Epithelial cell of proximal tubule (primary cell): Measurements from ENCODE around the gene CHCHD2. TPM values are rescaled to one million over a fixed set of nuclear protein-coding genes. Genes with fewer than 3 reads are reported as not detected.
"Not testable (repeated sequence)": the region's sequence is repeated elsewhere in the genome, so short reads cannot be mapped to it uniquely, and the experiment has no call there.

Source experiments
- DNase-seq: peaks from one replicate; pipeline ENCODE4 v3.0.0-alpha.2; 2011; ENCODE audit warnings: low read depth
- H3K4me3 ChIP-seq: 2 replicates; pipeline ENCODE4 v1.5.1; 2011; ENCODE audit warnings: low read depth, mild to moderate bottlenecking, low read length
- total RNA-seq: library from RNA; depleted of rRNA; stranded (reverse); fragments of >200 nt; gene quantifications from 2 replicates; pipeline ENCODE4 v1.2.3, GENCODE V29; 2015
- TF ChIP-seq, protein P1 (sequence below): conservative IDR thresholded peaks from 2 replicates; pipeline ENCODE4 v1.5.1; 2012; ENCODE audit warnings: low read depth, mild to moderate bottlenecking, low read length

The CHCHD2 gene, protein sequence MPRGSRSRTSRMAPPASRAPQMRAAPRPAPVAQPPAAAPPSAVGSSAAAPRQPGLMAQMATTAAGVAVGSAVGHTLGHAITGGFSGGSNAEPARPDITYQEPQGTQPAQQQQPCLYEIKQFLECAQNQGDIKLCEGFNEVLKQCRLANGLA
- 664 and 882 TPM in 2 replicates for total RNA-seq

GRCh38 chr7:56106108-56107073 is at the start of gene CHCHD2:
CHCHD2 (minus strand) TSS chr7:56106476; CDS start chr7:56106413, 63 bp downstream.
- peak within 1 kb of the TSS; percentile 73 for H3K4me3 ChIP-seq
- TF ChIP-seq, protein P1, sequence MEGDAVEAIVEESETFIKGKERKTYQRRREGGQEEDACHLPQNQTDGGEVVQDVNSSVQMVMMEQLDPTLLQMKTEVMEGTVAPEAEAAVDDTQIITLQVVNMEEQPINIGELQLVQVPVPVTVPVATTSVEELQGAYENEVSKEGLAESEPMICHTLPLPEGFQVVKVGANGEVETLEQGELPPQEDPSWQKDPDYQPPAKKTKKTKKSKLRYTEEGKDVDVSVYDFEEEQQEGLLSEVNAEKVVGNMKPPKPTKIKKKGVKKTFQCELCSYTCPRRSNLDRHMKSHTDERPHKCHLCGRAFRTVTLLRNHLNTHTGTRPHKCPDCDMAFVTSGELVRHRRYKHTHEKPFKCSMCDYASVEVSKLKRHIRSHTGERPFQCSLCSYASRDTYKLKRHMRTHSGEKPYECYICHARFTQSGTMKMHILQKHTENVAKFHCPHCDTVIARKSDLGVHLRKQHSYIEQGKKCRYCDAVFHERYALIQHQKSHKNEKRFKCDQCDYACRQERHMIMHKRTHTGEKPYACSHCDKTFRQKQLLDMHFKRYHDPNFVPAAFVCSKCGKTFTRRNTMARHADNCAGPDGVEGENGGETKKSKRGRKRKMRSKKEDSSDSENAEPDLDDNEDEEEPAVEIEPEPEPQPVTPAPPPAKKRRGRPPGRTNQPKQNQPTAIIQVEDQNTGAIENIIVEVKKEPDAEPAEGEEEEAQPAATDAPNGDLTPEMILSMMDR, result no peak
- DNase-seq, result peak; percentile 90

DNA sequence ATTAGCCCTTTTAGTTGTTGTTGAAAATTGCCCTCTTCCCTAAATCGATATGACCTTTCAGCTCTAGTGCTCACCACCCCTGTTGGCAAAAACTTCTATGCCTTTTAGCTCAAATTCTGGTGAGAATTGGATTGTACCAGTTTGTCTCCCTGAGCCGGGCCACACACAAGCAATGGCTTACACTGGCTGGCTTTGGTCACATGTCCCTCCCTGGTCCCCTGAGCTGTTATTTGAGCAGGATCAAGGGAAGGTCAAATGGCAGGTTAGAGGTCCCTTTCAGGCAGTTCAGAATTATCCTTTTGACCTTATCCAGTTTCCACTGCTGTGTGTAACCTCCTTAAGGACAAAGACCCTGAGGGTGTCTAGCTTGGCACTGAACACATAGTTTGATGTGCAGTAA is 24.8 kb upstream of the CHCHD2 start:
- not testable (repeated sequence) for DNase-seq, H3K4me3 ChIP-seq

- no peak for DNase-seq
- TF ChIP-seq, protein P1, result no peak
- no peak overlapping the region for H3K4me3 ChIP-seq
Observed at GRCh38 chr7:56127241-56127975, 21.1 kb upstream of the CHCHD2 start.

DNA sequence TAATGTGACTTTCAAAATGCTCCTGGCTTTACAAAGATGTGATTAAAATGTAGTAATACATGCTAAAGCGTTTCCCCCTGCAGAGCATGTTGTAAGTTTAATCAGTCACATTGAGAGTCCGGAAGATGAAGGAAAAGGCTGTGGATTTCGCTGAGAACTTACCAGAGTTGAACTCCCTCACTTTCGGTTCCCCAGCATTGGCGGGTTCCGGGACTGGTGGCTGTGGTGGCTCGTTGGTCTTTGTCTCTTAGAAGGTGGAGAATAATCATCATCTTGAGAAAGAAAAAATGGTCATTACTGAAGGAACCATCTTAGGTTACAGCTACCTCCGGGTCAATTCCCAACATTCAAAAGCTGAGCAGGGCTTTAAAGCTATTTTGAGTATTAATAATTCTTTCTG is 19.6 kb upstream of the CHCHD2 start:
- DNase-seq, result no peak

GRCh38 chr7:56124981-56125380 is 18.7 kb upstream of the CHCHD2 start:
- TF ChIP-seq, protein P1, result no peak
- no peak for DNase-seq
- H3K4me3 ChIP-seq, result no peak overlapping the region

More for the DNA sequence above, 19.6 kb upstream of the CHCHD2 start:
- no peak overlapping the region for H3K4me3 ChIP-seq
- TF ChIP-seq, protein P1, result no peak

DNA sequence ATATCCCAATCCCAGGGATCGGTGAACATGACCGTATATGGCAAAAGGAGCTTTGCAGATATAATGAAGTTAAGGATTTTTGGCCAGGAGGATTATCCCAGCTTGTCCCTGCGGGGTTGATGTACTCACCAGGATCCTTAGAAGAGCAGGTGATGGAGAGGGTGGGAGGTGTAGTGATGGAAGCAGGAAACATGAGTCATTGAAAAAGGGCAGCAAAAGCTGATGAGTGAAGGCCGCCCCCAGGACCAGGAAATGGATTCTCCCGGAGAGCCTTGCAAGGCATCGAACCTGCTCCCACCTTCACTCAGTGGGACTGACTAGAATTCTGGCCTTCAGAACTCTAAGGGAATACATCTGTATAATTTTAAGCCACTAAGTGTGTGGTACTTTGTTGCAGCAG is 15.2 kb upstream of the CHCHD2 start:
- no peak overlapping the region for H3K4me3 ChIP-seq
- TF ChIP-seq, protein P1, result no peak
- DNase-seq, result no peak
